ENCODE data around the gene NCOA5.

DNA sequence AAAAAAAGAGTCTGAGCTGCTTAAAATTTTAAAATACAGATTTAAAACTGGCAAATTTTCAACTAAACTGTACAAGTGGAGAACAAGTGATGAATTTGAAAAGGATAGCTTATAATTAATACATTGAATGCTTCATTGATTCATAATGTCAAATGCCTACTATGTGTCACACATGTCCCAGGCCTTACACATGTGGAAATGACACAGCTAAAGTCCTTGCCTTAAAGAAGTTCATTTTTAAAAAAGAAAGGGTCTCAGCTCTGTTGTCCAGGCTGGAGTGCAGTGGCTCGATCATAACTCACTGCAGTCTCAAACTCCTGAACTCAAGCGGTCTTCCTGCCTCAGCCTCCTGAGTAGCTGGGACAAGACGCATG, 5.0 kb downstream of the NCOA5 start:
- TF ChIP-seq MCM3 (IDR thresholded peaks at IDR 0.05) (no peak), POLR2A (conservative IDR thresholded peaks at IDR 0.05) (no peak), MAZ (CRISPR knock-in tag; conservative IDR thresholded peaks at IDR 0.05 in 1 of 2, IDR thresholded peaks at IDR 0.05 in 1 of 2) (no peak), ZSCAN29 (IDR thresholded peaks at IDR 0.05) (no peak), SMARCC2 (IDR thresholded peaks at IDR 0.05; ENCODE audit: low read depth) (no peak)
- TF ChIP-seq, protein P1, sequence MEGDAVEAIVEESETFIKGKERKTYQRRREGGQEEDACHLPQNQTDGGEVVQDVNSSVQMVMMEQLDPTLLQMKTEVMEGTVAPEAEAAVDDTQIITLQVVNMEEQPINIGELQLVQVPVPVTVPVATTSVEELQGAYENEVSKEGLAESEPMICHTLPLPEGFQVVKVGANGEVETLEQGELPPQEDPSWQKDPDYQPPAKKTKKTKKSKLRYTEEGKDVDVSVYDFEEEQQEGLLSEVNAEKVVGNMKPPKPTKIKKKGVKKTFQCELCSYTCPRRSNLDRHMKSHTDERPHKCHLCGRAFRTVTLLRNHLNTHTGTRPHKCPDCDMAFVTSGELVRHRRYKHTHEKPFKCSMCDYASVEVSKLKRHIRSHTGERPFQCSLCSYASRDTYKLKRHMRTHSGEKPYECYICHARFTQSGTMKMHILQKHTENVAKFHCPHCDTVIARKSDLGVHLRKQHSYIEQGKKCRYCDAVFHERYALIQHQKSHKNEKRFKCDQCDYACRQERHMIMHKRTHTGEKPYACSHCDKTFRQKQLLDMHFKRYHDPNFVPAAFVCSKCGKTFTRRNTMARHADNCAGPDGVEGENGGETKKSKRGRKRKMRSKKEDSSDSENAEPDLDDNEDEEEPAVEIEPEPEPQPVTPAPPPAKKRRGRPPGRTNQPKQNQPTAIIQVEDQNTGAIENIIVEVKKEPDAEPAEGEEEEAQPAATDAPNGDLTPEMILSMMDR (IDR thresholded peaks at IDR 0.05 in 2 of 3, conservative IDR thresholded peaks at IDR 0.05 in 1 of 3; ENCODE audit: insufficient read depth in 2 of 3, low read depth in 1 of 3, low read length in 3 of 3) = no peak
